Right forelimb (tissue), 1 donor: ENCODE measurements around the gene TRABD2A.
"Not testable (repeated sequence)": the region's sequence is repeated elsewhere in the genome, so short reads cannot be mapped to it uniquely, and the experiment has no call there.

Source experiments
- DNase-seq: peaks from one replicate; pipeline ENCODE4 v3.0.0-alpha.2; 2018

Gene TRABD2A

DNA sequence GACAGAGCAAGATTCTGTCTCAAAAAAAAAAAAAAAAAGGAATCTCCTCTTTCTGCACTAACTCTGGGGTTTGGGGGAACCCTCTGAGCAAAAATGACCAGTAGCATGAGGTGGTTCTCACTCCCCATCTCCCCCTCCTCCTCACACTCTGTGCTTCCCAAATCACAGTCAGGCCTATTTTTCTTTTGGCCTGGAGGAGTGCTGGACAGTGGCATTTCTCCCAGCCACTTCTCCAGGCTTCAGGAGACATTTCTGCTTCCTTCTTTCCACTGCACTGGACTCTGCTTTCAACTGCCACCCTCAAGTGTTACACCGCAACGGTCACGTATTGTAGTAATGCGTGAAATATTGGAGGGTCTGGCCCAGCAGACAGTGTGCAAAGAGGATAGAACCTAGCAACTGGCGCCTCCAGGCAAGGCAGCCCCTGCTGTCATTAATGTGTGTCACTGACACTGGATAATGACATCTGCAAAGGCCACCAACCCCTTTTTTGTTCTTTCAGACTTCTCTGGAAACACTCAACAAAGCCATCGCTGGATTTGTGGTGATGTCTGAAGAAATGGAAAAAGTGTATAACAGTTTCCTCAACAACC is 68.9 kb downstream of the TRABD2A start:
- no peak for DNase-seq

GRCh38 chr2:84808279-84808678 is 72.6 kb downstream of the TRABD2A start:
- no peak for DNase-seq

DNA sequence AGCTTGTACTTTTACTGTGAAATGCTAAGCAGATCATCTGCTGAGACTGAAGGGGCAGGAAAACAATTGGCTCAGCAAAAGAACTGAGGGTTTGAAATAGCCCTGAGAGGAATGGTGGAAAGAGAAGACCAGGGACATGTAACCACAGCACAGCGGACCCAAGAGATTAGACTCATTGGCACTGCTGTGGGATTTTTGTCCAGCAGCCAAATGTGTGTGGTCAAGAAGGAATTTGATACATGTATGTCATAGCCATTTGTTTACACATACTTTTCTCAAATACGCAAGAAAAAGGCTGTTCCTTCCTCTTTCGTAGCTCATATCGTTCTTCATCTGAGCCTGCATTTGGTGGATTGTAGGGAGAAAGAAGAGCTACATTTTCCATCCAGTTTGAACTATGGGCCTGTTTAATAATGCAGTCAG is 73.8 kb downstream of the TRABD2A start:
- no peak for DNase-seq

DNA sequence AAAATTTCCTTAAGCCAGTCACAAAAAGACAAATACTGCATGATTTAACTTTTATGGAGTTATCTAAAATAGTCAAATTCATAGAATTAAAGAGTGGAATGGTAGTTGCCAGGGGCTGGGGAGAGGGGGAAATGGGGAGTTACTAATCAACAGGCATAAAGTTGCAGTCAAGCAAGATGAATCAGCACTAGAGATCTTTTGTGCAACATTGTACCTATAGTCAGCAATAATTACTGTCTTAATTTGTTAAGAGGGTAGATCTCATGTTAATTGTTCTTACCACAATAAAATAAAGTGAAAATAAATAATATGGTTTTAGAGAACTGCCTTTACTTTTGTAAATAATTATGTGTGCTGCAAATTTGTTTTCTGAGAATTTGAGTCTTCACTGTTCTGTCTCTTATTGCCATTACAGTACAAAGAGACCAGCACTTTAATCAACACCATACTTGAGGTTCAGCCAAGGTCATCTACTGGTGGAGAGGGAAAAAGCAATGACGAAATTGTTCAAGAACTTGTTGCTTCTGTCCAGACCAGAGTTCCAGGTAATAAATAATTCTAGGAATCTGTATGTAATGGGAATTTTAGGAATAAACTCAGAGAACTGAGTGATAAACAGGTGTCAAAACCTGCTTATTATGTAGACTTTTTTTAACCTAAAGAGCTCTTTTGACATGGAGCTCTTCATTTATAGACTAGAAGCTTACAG is 75.5 kb downstream of the TRABD2A start:
- no peak for DNase-seq

DNA sequence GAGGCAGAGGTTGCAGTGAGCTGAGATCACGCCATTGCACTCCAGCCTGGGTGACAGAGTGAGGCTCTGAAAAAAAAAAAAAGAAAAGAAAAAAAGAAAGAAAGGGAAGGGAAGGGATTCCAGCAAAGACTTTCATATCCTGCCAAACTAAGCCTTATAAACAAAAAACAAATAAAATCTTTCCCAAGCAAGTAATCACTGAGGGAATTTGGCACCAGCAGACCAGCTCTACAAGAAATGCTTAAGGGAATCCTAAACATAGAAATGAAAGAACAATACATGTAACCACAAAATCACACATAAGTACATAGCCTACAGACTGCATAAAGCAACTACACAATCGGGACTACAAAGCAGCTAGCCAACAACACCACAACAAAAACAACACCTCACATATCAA is 79.1 kb downstream of the TRABD2A start:
- DNase-seq, result no peak

- no peak for DNase-seq
These were observed 80.6 kb downstream of the TRABD2A start for GRCh38 chr2:84800194-84800805.

GRCh38 chr2:84799772-84800171 is 81.1 kb downstream of the TRABD2A start:
- DNase-seq, result no peak

GRCh38 chr2:84797271-84797670 is 83.6 kb downstream of the TRABD2A start:
- no peak for DNase-seq

DNA sequence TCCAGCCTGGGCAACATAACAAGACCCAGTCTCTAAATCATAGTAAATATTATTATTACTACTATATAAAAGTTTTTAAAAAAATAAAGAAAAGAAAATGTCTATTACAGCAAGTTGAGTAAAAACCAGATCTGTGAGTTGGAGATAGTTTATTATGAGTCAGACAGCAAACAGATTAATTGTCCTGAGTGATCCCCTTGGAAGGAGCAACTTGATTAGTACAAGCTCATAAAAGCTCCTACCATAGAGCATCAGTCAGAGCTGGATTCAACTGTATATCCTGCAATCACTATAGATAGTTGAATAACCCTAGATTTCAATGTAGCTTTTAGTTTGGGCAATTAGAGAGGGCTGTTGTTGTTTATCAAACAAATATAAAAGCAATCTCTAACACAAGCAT is 84.1 kb downstream of the TRABD2A start:
- no peak for DNase-seq

GRCh38 chr2:84793641-84794040 is 87.2 kb downstream of the TRABD2A start:
- no peak for DNase-seq

GRCh38 chr2:84792856-84793522 is 87.9 kb downstream of the TRABD2A start:
- no peak for DNase-seq

GRCh38 chr2:84788498-84788897 is 92.4 kb downstream of the TRABD2A start:
- DNase-seq, result no peak

DNA sequence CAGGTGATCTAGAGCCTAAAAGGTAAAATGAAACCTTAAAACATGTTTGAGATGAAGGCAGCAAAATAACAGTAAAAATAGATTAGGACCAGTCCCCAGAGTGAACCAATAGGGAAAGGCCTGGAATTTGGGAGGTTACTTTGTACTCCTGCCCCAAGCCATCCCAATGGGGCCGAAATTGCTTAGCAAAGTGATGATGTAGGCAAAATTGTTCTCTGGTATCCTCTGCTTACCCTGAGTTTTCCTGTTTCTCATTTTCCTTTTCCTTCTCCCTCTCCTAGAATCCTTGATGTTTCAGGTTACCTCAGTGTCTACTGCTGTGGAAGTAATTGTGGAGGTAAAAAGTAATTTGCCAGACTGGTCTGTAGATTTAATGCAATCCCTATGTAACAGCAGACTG is 92.9 kb downstream of the TRABD2A start:
- no peak for DNase-seq

DNA sequence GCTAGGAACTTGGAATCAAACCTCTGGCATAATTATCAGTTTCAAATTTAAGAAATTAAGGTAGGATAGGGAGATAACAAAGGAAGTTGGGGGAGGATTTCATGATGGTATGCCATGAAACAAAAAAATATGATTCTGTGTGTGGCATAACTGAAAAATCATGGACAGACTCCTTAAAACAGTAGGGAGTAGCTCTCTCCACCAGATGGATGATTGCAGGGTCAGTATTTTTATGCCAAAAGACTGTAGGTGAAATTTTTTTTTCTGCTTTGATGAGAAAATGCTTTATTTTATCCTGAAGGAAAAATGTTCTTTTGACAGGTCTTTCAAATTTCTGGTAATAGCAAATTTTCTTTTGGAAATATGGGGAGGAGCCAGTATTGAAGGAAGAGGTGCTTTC is 94.3 kb downstream of the TRABD2A start:
- DNase-seq, result no peak

DNA sequence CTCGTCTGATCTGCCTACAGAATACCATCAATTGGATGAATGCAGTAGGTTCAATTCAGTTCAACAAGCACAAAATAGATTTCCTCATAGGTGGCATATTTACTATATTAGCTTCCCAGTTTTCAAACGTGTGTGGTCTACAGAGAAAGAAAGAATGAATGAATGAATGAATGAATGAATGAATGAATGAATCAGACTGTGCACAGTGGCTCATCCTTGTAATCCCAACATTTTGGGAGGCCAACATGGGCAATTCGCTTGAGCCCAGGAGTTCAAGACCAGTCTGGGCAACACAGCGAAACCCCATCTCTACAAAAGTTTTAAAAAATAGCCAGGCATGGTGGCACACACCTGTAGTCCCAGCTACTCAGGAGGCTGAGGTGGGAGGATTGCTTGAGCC is 94.9 kb downstream of the TRABD2A start:
- DNase-seq, result no peak

DNA sequence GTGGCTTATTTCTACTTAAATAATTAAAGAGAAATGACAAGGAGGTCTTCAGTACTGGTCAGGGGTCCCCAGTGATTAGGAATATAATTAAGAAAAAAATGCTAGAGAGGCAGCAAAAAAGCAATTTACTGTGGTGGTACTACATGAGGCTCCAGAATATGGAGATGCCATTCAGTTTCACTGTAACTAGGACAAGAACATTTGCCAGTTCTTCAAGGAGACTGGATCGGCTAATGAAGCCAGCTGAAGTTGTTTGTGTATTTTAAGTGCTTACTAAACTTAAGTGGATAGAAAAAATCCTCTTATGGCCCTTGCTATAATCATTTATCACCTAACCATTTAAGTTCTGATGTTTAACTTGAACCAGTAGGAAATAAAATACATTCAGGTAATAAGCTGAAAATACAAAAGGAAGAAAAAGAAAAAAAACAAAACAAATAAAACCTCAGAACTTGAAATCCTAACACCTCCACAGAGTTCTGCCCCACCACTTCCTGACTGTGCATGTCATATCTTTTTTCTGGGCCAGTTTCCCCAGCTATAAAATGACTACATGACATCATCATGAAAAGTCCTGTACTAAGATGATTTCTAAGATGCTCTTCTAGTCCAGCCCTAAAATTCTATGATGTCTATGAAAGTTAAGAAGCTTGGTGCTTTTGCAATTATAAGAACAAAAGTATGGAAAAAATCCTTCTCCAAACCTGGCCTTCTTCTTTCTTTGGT is 98.0 kb downstream of the TRABD2A start:
- no peak for DNase-seq

DNA sequence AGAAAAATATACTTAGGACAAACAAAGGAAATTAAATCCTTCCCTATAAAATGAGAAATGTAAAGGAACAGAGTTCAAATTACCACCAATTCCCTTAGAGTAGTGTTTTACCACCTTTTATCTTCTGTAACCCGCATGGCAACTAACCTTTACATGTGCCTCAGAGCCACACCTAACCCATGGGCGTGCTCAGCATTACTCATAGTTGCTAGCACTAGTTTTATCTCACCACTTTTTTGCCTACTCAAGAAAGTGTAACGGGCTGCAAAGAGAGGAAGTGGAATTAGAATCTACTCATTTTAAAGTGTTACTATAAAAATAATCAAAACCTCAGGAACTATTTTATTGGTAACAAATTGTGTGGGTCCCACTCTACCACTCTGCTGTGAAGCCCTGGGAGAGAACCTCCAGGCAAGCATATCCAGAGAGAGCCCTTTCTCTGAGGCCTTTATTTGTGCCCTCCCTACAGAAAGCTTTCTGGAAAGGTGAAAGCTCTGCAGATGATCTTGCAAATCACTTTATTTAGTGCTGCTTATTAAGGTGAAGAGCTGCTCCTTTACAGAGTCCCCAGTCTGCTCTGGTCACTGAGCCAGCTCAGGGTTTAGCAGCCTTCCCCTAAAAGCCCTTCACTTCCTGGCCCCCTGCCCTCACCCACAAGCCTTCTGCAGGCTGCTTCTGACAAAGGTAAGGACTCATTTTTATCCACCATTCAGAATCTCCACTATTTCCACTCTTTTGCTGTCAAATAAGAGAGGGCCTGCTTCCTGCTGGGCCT is 98.8 kb downstream of the TRABD2A start:
- no peak for DNase-seq

DNA sequence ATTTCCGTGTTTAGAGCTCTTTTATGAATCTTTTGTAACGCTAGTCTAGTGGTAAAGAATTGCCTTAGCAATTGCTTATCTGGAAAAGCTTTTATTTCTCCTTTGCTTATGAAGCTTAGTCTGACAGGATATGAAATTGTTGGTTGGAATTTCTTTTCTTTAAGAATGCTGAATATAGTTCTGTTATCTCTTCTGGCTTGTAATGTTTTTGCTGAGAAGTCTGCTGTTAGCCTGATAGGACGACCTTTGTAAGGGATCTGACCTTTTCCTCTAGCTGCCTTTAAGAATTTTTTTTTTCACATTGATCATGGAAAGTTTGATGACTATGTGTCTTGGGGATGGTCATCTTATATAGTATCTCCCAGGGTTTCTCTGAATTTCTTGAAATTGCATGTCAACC is 101.1 kb downstream of the TRABD2A start:
- no peak for DNase-seq

GRCh38 chr2:84778911-84779690 is 101.8 kb downstream of the TRABD2A start:
- DNase-seq, result no peak

DNA sequence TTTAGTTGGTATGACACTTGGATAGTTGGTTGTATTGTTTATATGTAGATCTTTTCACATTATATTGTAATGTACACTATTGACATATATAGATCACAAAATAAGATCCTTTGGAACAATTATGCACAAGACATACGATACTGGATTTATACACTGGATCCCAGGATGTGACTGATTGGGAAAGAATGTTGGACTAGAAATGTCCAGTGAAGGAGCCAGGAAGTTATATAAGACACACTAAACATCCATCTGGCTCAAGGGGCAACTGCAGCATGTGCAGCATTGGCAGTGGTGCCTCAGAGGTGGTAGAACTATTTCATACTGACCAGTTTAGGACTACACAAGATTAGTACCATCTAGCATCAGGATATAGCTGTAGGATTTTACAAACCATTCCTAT is 104.9 kb downstream of the TRABD2A start:
- no peak for DNase-seq

GRCh38 chr2:84773562-84773961 is 107.3 kb downstream of the TRABD2A start:
- not testable (repeated sequence) for DNase-seq
